Skeletal muscle satellite cell (primary cell): ENCODE measurements around the gene TROAP.

Experiments
- H3K27me3 ChIP-seq: 2 replicates; pipeline ENCODE4 v1.7.0; 2013; ENCODE audit warnings: low read length; ENCODE audit not compliant: control insufficient read depth, insufficient read depth
- H3K36me3 ChIP-seq: 2 replicates; pipeline ENCODE4 v1.7.0; 2013; ENCODE audit warnings: mild to moderate bottlenecking, control low read depth, low read length; ENCODE audit not compliant: insufficient read depth
- H3K4me1 ChIP-seq: 2 replicates; pipeline ENCODE4 v1.7.0; 2013; ENCODE audit warnings: low read length; ENCODE audit not compliant: control insufficient read depth, insufficient read depth
- H3K4me2 ChIP-seq: 2 replicates; pipeline ENCODE4 v1.7.0; 2013; ENCODE audit warnings: mild to moderate bottlenecking, low read length
- H3K4me3 ChIP-seq: 2 replicates; pipeline ENCODE4 v1.7.0; 2013; ENCODE audit warnings: low read length
- H3K9ac ChIP-seq: 2 replicates; pipeline ENCODE4 v1.7.0; 2013; ENCODE audit warnings: mild to moderate bottlenecking, low read depth, low read length, moderate library complexity
- H3K9me3 ChIP-seq: replicated peaks from 2 replicates; pipeline ENCODE4 v1.7.0; 2013; ENCODE audit warnings: mild to moderate bottlenecking, control low read depth, low read length

The TROAP gene

DNA sequence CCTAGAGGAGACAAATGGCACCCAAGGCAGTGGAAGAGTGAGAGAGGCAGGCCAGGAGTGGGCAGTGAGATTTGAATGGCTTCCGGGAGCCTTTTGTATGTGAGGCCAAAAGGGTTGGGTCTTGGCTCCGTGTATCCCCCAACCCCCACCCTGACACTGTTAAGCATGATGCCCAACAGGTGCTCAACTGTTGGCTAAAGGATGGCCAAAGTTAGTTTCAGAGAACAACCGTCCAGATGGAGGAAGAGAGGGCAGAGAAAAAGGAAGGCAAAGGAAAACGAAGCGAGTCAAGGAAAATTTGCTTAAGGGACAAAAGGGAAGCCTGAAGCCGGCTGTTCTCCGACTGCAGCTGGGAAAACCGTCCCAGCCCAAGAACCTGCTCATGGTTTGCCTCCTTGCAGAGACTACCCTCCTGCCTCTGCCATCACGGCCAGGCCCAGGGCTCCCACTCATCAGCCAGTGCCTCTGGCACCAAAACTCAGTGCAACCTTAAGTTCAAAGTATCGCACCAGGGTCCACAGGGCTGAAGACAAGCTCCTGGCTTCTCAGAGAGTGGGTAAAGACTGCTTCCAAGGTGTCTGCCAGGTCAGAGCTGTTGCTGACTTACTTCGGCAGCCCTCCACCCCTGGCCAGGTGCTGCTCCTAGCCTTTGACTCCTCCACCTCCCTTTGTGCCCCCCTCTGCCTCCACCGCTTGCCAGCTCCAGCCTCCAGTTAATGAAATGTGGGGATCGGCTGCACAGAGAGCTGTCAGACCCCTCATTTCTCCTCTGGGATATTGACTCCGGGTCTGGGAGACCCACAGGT is 18.1 kb downstream of the TROAP start:
- Histone ChIP-seq H3K9me3 (no peaks in the 10 kb centered on the region), H3K27me3 (peaks cover 50% of the 10 kb centered on the region)

GRCh38 chr12:49341777-49342065 is 18.7 kb downstream of the TROAP start:
- H3K27me3 ChIP-seq: peaks cover 50% of the 10 kb centered on the region
- H3K9ac ChIP-seq: no peak overlapping the region
- H3K36me3 ChIP-seq: no peaks in the 10 kb centered on the region
- peak overlapping the region; percentile 81 for H3K4me2 ChIP-seq
- H3K9me3 ChIP-seq: no peaks in the 10 kb centered on the region
- no peak overlapping the region for H3K4me3 ChIP-seq
- H3K4me1 ChIP-seq: peaks cover 30% of the 10 kb centered on the region

More for the DNA sequence above, 18.1 kb downstream of the TROAP start:
- H3K4me3 ChIP-seq: no peak overlapping the region
- peaks cover 29% of the 10 kb centered on the region for H3K4me1 ChIP-seq
- H3K36me3 ChIP-seq: no peaks in the 10 kb centered on the region
- no peak overlapping the region for H3K4me2 ChIP-seq
- H3K9ac ChIP-seq: no peak overlapping the region

DNA sequence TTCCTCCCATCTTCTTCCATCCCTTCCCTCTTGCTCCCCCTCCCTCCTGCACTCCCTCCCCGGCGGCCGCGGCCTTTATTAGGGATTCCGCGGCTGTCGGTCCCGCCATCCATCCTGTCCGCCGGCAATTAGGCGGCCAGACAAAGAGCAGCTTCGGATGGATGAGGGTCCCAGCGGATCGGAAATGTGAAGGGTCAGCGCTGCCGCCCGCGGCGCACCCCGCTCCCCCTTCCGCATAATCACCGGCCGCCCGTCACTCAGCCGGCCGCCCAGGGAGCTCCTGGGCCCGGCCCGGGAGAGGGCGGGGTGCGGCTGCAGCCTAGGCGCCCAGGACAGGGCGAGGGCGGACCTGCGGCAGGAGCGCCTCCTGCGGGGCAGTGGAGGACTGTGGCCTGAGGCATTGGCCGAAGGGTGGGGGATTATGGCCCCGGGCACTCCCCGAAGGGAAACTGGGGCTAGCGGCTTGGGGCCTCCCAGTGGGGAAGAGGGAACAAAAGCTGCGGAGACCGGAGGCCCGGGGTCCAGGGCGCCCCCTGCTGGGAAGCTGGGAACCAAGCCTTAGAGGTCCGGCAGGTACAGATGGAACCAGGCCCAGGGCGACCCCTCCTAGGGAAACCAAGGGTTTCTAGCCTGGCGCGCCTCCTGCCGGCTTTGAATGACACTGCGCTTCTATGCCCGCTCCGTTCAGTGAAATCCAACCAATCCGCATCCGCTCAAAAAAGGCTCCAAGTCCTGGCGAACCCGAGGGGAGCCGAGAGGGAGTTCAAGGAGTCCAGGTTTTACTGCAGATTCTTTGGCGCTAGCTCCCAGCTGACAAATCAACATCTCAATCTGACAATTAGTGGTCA is 19.2 kb downstream of the TROAP start:
- Histone ChIP-seq H3K9me3 (no peaks in the 10 kb centered on the region), H3K27me3 (peaks cover 53% of the 10 kb centered on the region), H3K4me2 (peak overlapping the region; percentile 81), H3K36me3 (no peaks in the 10 kb centered on the region), H3K9ac (peak overlapping the region; percentile 24), H3K4me3 (peak overlapping the region; percentile 53), H3K4me1 (peaks cover 33% of the 10 kb centered on the region)

DNA sequence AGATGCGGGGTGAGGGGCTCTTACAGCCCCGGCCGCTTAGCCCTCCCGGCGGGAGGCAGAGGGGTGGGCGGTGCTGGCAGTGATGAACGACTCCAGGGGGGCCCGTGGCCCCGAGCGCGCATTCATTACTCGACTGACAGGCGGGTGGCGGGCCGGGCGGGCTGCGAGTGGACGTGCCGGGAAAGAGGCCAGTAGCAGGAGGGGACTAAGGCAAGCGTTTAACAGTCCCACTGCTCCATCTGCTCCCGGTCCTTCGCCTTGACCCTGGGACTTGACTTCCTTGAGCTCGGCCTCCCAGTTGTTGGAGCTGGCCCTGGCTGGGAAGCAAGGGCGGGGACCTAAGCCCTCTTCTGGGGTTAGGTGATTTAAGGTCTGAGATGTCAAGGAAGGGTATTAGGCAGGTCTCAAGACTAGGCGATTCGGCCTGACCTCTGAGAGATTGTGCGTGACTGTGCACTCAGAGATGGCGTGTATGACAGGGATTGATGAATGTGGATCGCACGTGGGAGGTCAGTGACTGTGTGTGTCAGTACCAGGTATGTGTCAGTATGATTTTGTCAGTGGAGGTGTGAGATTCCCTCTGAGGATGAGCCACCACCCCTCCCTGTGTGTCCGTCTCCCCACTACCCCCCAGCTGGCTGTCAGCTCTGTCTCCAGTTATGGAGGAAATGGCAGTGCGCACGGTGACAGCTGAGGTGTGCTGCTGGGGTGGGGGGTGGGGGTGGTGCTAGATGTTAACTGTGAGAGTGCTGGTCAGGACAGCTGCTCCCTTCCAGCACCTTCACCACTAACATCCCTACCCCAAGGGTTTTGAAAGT is 20.1 kb downstream of the TROAP start:
- peak overlapping the region; percentile 53 for H3K4me3 ChIP-seq
- no peaks in the 10 kb centered on the region for H3K9me3 ChIP-seq
- peaks cover 41% of the 10 kb centered on the region for H3K4me1 ChIP-seq
- peak overlapping the region; percentile 81 for H3K4me2 ChIP-seq
- peaks cover 54% of the 10 kb centered on the region for H3K27me3 ChIP-seq
- H3K9ac ChIP-seq: no peak overlapping the region
- H3K36me3 ChIP-seq: no peaks in the 10 kb centered on the region

DNA sequence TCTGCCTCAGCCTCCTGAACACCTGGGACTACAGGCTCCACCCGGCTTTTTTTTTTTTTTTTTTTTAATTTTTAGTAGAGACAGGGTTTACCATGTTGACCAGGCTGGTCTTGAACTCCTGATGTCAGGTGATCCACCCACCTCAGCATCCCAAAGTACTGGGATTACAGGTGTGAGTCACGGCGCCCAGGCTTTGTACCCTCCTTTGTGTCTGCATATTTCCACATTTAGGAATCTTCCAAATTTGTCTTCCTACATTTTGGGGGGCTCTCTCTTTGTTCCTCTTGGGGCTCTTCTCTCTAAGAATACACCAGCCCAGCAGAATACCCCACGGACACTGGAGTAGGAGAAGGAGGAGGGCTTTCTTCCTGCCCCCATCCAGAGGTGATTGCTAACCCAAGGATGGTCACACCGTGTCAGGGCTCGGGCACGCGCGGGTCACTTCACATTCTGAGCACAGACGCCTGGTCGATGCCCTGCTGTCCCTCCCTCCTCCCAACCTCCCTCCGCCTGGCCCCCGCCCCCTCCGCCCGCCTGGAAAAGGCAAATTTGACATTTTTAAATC is 21.5 kb downstream of the TROAP start:
- Histone ChIP-seq H3K27me3 (peaks cover 48% of the 10 kb centered on the region), H3K9me3 (no peaks in the 10 kb centered on the region), H3K9ac (no peak overlapping the region), H3K4me1 (peaks cover 49% of the 10 kb centered on the region), H3K4me2 (no peak overlapping the region), H3K36me3 (no peaks in the 10 kb centered on the region), H3K4me3 (no peak overlapping the region)

DNA sequence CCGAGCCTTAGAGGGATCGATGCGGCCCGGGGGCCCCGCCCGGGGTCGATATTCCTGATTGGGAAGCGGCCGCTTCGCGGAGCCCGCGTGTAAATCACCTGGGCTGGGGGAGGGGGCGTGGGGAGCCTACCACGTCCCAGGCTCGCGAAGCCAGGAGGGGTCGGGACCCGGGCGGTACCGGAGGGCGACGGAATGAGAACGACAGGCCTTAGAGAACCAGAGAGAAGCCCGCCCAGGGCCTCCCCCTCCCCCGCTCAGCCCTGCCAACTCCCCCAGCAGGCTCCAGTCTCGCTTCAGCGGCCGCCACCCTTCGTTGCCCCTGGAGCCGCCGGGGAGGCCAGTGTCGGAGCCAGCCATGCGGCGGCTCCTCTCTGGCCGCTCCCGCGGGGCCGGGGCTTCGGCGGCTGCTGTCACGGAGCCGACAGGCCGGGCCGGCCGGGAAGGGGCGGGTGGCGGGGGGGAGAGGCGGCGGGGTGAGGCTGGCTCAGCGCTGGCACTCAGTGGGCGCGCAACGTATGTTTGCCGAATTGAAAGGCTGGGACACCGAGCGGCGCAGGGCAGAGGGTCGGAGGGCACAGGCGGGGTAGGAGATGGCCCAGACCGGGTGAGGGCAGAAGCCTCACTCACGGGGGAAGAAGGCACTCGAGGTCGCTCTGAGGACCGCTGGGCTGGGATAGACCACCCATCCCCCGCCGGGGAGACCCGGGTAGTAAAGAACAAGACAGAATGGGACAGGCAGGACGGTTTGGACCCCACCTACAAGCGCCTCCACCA is 22.2 kb downstream of the TROAP start:
- H3K4me1 ChIP-seq: peaks cover 49% of the 10 kb centered on the region
- H3K9ac ChIP-seq: peak overlapping the region; percentile 46
- H3K4me3 ChIP-seq: peak overlapping the region; percentile 67
- H3K4me2 ChIP-seq: peak overlapping the region; percentile 94
- H3K27me3 ChIP-seq: peaks cover 45% of the 10 kb centered on the region
- H3K9me3 ChIP-seq: no peaks in the 10 kb centered on the region
- H3K36me3 ChIP-seq: no peaks in the 10 kb centered on the region

DNA sequence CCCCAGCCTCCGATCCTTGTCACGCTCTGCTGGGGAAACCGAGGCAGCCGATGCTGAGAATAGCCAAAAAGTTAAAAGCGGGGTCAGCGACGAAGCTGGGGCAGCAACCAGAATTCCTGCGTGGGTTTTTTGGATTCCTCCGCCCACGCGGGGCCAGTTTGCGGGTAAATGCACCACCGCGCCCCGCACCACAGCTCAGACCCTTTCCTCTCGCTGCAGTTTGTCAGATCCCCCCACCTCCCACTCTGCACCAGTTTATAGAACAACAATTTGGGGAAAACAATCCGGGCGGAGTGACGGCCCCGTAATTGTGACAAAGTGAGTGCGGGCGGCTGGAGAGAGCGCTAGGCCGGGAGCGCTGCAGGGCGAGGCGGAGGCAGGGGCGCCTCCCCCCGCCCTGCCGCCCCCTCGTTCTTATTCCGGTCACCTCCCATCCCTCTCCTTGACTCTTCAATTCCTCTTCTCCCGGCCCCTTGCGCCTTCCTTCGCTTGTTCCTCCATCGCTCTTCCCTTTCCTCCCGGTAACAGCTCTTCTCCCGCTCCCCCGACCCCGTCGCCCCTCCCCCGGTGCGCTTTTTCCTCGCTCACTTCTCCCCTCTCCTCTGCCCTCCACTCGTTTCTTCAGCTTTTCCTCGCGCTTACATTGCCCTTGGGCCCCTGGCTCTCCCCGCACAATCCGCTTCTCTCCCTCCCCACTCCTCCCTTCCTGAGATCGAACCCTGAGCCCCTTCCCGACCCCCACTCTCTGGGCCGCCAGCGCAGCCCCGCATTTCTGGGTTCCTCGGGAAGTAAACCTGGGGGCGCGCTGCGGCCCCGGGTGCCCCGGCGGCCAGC is 23.0 kb downstream of the TROAP start:
- Histone ChIP-seq H3K4me1 (peaks cover 49% of the 10 kb centered on the region), H3K36me3 (peaks cover under 1% of the 10 kb centered on the region), H3K27me3 (peaks cover 38% of the 10 kb centered on the region), H3K4me3 (peak overlapping the region; percentile 67), H3K4me2 (peak overlapping the region; percentile 94), H3K9me3 (no peaks in the 10 kb centered on the region), H3K9ac (peak overlapping the region; percentile 46)

DNA sequence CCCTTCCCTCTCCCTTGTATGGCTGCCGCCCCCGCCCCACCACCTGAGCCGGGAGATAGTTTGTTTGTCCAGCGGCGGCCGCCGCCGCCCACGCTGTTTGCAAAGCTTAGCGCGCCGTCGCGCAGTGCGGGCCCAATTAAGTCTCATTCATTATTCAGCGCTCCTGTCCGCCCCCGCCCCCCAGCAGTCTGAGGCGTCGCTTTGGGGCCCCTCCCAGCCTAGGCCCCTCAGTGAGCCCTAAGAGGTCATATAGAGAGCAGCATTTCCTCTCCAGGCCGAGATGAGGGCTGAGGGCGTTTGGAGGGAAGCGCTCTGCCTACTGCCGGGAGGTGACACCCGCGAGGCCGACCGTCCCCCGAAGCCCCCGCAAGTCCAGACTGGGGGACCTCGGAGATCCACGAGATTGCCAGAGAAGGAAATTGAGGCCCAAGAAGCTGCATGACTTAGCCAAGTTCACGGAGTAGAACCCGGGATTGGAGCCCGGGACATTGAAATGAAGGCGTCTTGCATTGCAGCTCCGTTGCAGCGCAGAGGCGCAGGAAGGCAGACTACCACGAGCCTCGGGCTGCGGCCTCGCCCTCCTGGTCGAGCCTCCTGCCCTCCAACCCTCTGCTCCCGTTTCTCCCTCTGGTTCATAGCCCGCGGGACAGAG is 23.7 kb downstream of the TROAP start, which contains the start of gene DNAJC22:
DNAJC22 (plus strand) TSS at position 230 of the 652 bp plus-strand sequence. CDS start 1,985 bp downstream, outside the sequence.
- H3K27me3 ChIP-seq: peaks cover 35% of the 10 kb centered on the region
- peaks cover 2% of the 10 kb centered on the region for H3K36me3 ChIP-seq
- peak within 1 kb of the TSS; percentile 94 for H3K4me2 ChIP-seq
- H3K4me1 ChIP-seq: peaks cover 49% of the 10 kb centered on the region
- peak within 1 kb of the TSS; percentile 46 for H3K9ac ChIP-seq
- peak within 1 kb of the TSS; percentile 67 for H3K4me3 ChIP-seq
- no peaks in the 10 kb centered on the region for H3K9me3 ChIP-seq

DNA sequence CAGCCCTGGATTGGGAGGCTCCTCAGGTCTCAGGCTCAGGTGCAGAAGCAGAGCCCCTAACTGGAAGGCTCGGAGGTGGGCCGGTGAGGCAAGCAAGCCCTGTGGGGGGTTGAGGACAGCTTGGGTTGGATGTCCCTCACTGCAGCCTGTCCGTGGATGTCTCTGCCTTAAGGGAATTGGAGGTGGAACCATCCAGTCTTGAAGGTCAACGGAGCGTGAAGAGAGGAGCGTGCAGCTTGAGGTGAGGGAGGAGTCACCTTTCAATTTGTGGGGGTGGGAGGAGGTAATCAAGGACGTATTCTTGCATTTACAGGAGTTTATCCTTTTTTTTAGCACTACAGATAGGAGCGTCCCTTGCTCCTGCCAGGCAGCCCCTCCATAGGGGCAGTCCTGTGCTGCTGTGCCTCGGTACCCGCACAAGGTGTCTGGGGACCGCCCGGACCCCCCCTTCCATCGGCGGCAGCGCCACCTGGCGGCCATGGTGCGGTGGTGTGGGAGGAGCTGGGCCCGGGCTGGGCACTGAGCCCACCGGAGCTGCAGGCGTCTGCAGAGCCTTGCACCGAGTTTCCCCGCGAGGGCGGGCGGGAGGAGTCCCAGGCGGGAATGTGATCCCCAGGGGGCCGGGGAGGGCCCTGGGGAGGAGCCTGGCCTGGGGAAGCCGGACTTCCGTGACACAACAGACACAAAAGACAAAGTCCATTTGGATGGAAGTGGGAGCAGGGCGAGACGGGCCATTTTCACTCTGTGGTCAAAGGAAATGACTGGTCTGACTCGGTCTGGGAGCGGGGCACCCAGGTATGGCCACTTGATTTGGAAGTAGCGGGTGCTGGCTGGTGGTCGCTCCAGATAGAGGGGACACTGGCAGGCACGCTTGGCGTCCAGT is 24.5 kb downstream of the TROAP start:
- peak overlapping the region; percentile 67 for H3K9ac ChIP-seq
- peaks cover 43% of the 10 kb centered on the region for H3K4me1 ChIP-seq
- peak overlapping the region; percentile 94 for H3K4me2 ChIP-seq
- H3K36me3 ChIP-seq: peaks cover 2% of the 10 kb centered on the region
- no peaks in the 10 kb centered on the region for H3K9me3 ChIP-seq
- H3K27me3 ChIP-seq: peaks cover 34% of the 10 kb centered on the region
- H3K4me3 ChIP-seq: peak overlapping the region; percentile 67
